Measurements from ENCODE around the gene RNF169. TPM values are rescaled to one million over a fixed set of nuclear protein-coding genes. Genes with fewer than 3 reads are reported as not detected.
A peak's percentile ranks its signal among the peaks of the same experiment; 100 is the strongest.

Gene RNF169
- total RNA-seq (35.8 TPM), polyA plus RNA-seq (6.4 TPM)

GRCh38 chr11:74748211-74749126 is at the start of gene RNF169:
TSS of gene RNF169 (plus strand) at chr11:74748849. CDS start at chr11:74748881, 32 bp downstream.
- WGBS: under 1% methylated on average over 47 of the region's 47 CpGs

GRCh38 chr11:74699615-74700396 is 48.8 kb upstream of the RNF169 start:
- Histone ChIP-seq H3K36me3 (ENCODE audit: insufficient read depth) (no peaks in the 10 kb centered on the region), H3K4me3 (ENCODE audit: low read depth, low read length) (no peak overlapping the region), H3K4me1 (ENCODE audit: insufficient read depth) (no peaks in the 10 kb centered on the region), H3K27ac (ENCODE audit: low read depth) (no peak overlapping the region)
- 89% methylated on average over 9 of the region's 9 CpGs for WGBS
- no peak for DNase-seq (ENCODE audit: extremely low spot score)

More at GRCh38 chr11:74748211-74749126, at the start of gene RNF169:
- peak within 1 kb of the TSS; percentile 91 for H3K27ac ChIP-seq (ENCODE audit: low read depth)
- peaks cover 2% of the 10 kb centered on the region for H3K36me3 ChIP-seq (ENCODE audit: insufficient read depth)
- peak; percentile 93 for DNase-seq (ENCODE audit: extremely low spot score)
- peak within 1 kb of the TSS; percentile 96 for H3K4me3 ChIP-seq (ENCODE audit: low read depth, low read length)
- H3K4me1 ChIP-seq (ENCODE audit: insufficient read depth): peaks cover 5% of the 10 kb centered on the region

- WGBS: 66% methylated on average over 8 of the region's 8 CpGs
- no peaks in the 10 kb centered on the region for H3K36me3 ChIP-seq (ENCODE audit: insufficient read depth)
- H3K27ac ChIP-seq (ENCODE audit: low read depth): no peak overlapping the region
- H3K4me1 ChIP-seq (ENCODE audit: insufficient read depth): no peaks in the 10 kb centered on the region
- H3K4me3 ChIP-seq (ENCODE audit: low read depth, low read length): no peak overlapping the region
- DNase-seq (ENCODE audit: extremely low spot score): no peak
Measured at GRCh38 chr11:74701351-74701750, 47.3 kb upstream of the RNF169 start.

- DNase-seq (ENCODE audit: extremely low spot score): no peak
- Histone ChIP-seq H3K36me3 (ENCODE audit: insufficient read depth) (no peaks in the 10 kb centered on the region), H3K4me1 (ENCODE audit: insufficient read depth) (no peaks in the 10 kb centered on the region), H3K27ac (ENCODE audit: low read depth) (no peak overlapping the region), H3K4me3 (ENCODE audit: low read depth, low read length) (no peak overlapping the region)
- WGBS: 59% methylated on average over 15 of the region's 15 CpGs
Measured at GRCh38 chr11:74702383-74703007, 46.2 kb upstream of the RNF169 start.

- H3K36me3 ChIP-seq (ENCODE audit: insufficient read depth): no peaks in the 10 kb centered on the region
- whole genome bisulfite sequencing: 94% methylated on average over 13 of the region's 13 CpGs
- no peak overlapping the region for H3K27ac ChIP-seq (ENCODE audit: low read depth)
Measured at GRCh38 chr11:74703211-74703610, 45.4 kb upstream of the RNF169 start.

DNA sequence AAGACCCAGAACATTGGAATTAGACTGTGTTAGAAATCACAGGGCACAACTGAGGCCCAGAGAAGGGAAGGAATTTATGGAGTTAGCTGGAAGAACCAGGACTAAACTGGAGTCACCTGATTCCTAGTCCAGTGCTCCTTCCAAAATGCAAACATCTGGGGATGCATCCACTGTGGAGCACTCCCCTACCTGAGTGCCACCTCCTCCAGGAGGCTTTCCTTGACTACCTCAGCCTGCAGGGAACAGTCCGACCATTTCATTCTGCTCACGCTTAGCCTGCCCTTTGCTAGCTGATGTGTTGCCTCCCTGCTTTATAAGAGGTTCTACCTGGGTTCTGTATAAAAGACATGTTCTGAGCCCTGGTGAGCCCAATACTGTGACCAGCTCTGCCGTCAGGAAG is 41.5 kb upstream of the RNF169 start:
- Histone ChIP-seq H3K27ac (ENCODE audit: low read depth) (no peak overlapping the region), H3K4me3 (ENCODE audit: low read depth, low read length) (no peak overlapping the region), H3K4me1 (ENCODE audit: insufficient read depth) (no peaks in the 10 kb centered on the region), H3K36me3 (ENCODE audit: insufficient read depth) (no peaks in the 10 kb centered on the region)
- 98% methylated on average over 3 of the region's 3 CpGs for WGBS
- DNase-seq (ENCODE audit: extremely low spot score): no peak

More at GRCh38 chr11:74703211-74703610, 45.4 kb upstream of the RNF169 start:
- no peak for DNase-seq (ENCODE audit: extremely low spot score)
- H3K4me3 ChIP-seq (ENCODE audit: low read depth, low read length): no peak overlapping the region
- no peaks in the 10 kb centered on the region for H3K4me1 ChIP-seq (ENCODE audit: insufficient read depth)

DNA sequence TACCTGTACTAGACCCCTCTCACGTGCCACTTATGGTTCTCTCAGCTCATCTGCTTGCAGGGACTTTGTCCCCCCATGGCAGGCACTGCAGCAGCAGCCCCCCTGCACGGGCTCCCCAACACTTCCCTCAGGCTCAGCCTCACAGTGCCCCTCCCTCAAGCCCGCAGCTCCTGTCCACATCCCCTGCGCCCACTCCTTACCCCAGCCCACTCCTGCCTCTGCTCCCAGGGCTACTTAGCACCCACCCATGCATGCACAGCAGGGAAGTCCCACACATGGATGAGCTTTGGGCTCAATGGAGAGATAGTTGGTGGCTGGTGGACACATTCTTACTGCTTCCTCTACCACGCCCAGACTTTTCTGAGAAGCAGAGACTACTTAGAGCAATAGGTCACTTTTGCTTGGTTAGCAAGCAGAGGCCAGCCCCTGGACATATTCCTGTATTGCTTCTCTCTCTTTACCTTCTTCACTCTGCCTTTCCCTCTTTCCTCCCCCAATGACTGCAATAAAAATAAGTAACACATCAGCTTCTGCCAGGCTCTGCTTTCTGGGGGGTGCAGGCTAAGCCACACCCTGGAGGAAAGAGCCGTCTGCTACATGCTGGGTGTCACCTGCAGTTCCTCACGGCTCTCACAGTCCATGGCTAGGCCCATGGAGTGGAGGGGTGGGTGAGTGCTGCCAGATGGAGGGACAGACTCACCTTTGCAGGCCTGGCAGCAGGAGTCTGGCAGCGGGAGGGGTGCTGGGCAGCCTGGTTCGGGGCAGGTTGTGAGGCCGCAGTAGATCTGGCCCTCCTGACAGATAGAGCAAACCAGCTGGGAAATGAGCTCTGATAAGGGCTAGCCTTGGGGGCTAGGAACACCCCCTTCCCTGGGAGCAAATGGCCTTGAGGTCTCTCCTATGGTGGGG is 40.8 kb upstream of the RNF169 start:
- H3K27ac ChIP-seq (ENCODE audit: low read depth): no peak overlapping the region

DNA sequence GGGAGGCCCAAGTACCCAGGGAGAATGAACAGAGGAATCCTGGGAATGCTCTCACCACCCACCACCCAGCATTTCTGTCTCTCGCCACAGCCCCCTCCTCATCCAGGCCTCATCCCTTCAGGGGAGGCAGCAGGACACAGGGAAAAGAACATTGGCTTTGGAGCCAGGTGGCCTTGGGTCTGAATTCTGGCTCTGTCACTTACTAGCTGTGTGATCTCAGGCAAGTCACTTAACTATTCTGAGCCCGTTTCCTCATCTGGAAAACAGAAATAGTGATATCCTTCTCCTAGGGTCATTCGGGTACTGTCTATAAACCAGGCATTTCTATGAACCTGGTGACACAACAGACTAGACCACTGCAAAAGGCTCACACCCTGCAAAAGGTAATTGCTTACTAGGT is 39.5 kb upstream of the RNF169 start:
- Histone ChIP-seq H3K27ac (ENCODE audit: low read depth) (no peak overlapping the region), H3K36me3 (ENCODE audit: insufficient read depth) (no peaks in the 10 kb centered on the region), H3K4me3 (ENCODE audit: low read depth, low read length) (no peak overlapping the region), H3K4me1 (ENCODE audit: insufficient read depth) (no peaks in the 10 kb centered on the region)
- DNase-seq (ENCODE audit: extremely low spot score): no peak
- 83% methylated on average over 3 of the region's 3 CpGs for WGBS

More for the DNA sequence above, 40.8 kb upstream of the RNF169 start:
- 84% methylated on average over 10 of the region's 10 CpGs for WGBS
- H3K36me3 ChIP-seq (ENCODE audit: insufficient read depth): no peaks in the 10 kb centered on the region
- no peak overlapping the region for H3K4me3 ChIP-seq (ENCODE audit: low read depth, low read length)
- DNase-seq (ENCODE audit: extremely low spot score): no peak
- H3K4me1 ChIP-seq (ENCODE audit: insufficient read depth): no peaks in the 10 kb centered on the region

- WGBS: 51% methylated on average over 8 of the region's 8 CpGs
Measured at GRCh38 chr11:74710281-74710938, 38.2 kb upstream of the RNF169 start.

GRCh38 chr11:74713686-74714085 is 35.0 kb upstream of the RNF169 start:
- no peak for DNase-seq (ENCODE audit: extremely low spot score)
- Histone ChIP-seq H3K4me3 (ENCODE audit: low read depth, low read length) (no peak overlapping the region), H3K36me3 (ENCODE audit: insufficient read depth) (no peaks in the 10 kb centered on the region), H3K27ac (ENCODE audit: low read depth) (no peak overlapping the region), H3K4me1 (ENCODE audit: insufficient read depth) (no peaks in the 10 kb centered on the region)
- 71% methylated on average over 4 of the region's 4 CpGs for WGBS

More at GRCh38 chr11:74710281-74710938, 38.2 kb upstream of the RNF169 start:
- Histone ChIP-seq H3K36me3 (ENCODE audit: insufficient read depth) (no peaks in the 10 kb centered on the region), H3K4me1 (ENCODE audit: insufficient read depth) (no peaks in the 10 kb centered on the region), H3K4me3 (ENCODE audit: low read depth, low read length) (no peak overlapping the region), H3K27ac (ENCODE audit: low read depth) (no peak overlapping the region)
- no peak for DNase-seq (ENCODE audit: extremely low spot score)

GRCh38 chr11:74714904-74715303 is 33.7 kb upstream of the RNF169 start:
- Histone ChIP-seq H3K4me1 (ENCODE audit: insufficient read depth) (no peaks in the 10 kb centered on the region), H3K27ac (ENCODE audit: low read depth) (no peak overlapping the region), H3K4me3 (ENCODE audit: low read depth, low read length) (no peak overlapping the region), H3K36me3 (ENCODE audit: insufficient read depth) (no peaks in the 10 kb centered on the region)
- DNase-seq (ENCODE audit: extremely low spot score): no peak
- 89% methylated on average over 7 of the region's 7 CpGs for WGBS

DNA sequence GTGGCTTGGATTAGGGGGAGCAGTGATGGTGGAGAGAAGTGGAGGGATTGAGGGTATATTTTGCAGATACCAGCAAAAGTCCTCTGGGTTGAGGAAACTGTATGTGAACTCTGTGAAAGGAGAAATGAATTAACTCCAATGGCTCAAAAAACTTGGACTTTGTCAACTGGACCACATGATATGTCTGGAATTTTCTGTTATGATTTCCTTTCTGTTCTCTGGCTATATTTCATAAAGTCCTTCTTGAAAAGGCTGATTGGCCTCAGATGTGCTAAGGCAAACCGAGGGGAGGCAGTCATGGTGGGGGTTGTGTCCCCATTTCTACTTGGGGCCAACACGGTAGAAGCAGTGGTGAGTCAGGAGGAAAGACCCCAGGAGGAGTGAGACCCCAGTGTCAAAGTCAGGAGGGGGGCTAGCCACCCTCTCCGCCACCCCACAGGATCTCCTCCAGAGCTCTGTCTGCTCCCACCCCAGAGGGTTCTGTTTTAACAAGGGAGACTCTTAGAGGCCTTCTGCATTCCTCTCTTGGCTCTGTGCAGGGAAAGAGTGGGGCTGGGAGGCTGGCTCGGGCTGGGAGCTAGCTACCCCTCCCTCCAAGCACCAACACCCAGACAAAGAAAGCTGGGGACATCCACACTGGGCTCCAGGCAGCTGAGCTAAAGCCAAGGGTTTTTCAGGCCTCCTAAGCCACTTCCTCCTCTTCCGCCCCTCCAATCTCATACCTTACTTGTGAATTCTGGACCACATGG is 31.3 kb upstream of the RNF169 start:
- 43% methylated on average over 5 of the region's 5 CpGs for WGBS
- H3K36me3 ChIP-seq (ENCODE audit: insufficient read depth): no peaks in the 10 kb centered on the region
- peaks cover 2% of the 10 kb centered on the region for H3K4me1 ChIP-seq (ENCODE audit: insufficient read depth)
- no peak for DNase-seq (ENCODE audit: extremely low spot score)
- H3K4me3 ChIP-seq (ENCODE audit: low read depth, low read length): no peak overlapping the region
- H3K27ac ChIP-seq (ENCODE audit: low read depth): no peak overlapping the region

All from urinary bladder (tissue), 4 donors.